GM12878 (cell line): ENCODE measurements around the gene CCDC57. TPM values are rescaled to one million over a fixed set of nuclear protein-coding genes. Genes with fewer than 3 reads are reported as not detected.

Source experiments
- ATAC-seq: fragments of 200-7000 bp; cut with Tn5 transposase; 3 replicates; pipeline ENCODE4 v1.9.1; 2020; ENCODE audit warnings: mild to moderate bottlenecking, moderate library complexity
- BruUV-seq: library from RNA; stranded (reverse); fragments of 400-500 nt; replicated peaks from 2 replicates; lab custom pipeline; 2021; lab: Mats Ljungman, UMichigan
- CTCF ChIA-PET: fragments of 300-600 bp; sonication (Branson Sonifier 250); formaldehyde crosslinking; extraction: SDS; loops from one replicate; lab custom pipeline; 2021; ENCODE audit warnings: inconsistent platforms; lab: Yijun Ruan, JAX
- POLR2A ChIA-PET: fragments of 350-600 bp; formaldehyde crosslinking; extraction: SDS; loops from one replicate; lab custom pipeline; 2021; ENCODE audit warnings: inconsistent platforms; lab: Charles Lee
- RAD21 ChIA-PET: fragments of 300-600 bp; sonication (Branson Sonifier 250); formaldehyde crosslinking; loops from one replicate; lab custom pipeline; 2023; ENCODE audit warnings: antibody characterized with exemption; ENCODE audit not compliant: unreplicated experiment; lab: Charles Lee
- SMC1A ChIA-PET: fragments of 300-600 bp; sonication (Branson Sonifier 250); formaldehyde crosslinking; loops from one replicate; lab custom pipeline; 2023; ENCODE audit not compliant: unreplicated experiment, uncharacterized antibody; lab: Charles Lee
- DNase-seq: peaks from one replicate; pipeline ENCODE4 v3.0.0-alpha.2; 2011; ENCODE audit warnings: low read depth, low spot score
- FAIRE-seq: peaks from 3 replicates; lab custom pipeline; 2011; peaks lifted over from hg19 to GRCh38; lab: Jason Lieb, UNC
- H2AFZ ChIP-seq: 2 replicates; pipeline ENCODE4 v1.6.0; 2011; ENCODE audit warnings: low read depth, low read length, control low read depth; ENCODE audit not compliant: control insufficient read depth
- H3K27ac ChIP-seq: 2 replicates; pipeline ENCODE4 v1.5.1; 2011; ENCODE audit warnings: control low read depth; ENCODE audit not compliant: control insufficient read depth, insufficient read depth
- H3K27me3 ChIP-seq, 2 experiments: replicated peaks in 1 of 2; 2 replicates each; pipeline versions ENCODE4 v1.6.0 to v1.6.1; 2011; ENCODE audit warnings: low read length in 1 of 2; ENCODE audit not compliant: control insufficient read depth in 2 of 2, insufficient read depth in 2 of 2
- H3K36me3 ChIP-seq, 2 experiments: 2 replicates each; pipeline ENCODE4 v1.5.1; 2011; ENCODE audit warnings: low read length in 1 of 2; ENCODE audit not compliant: control insufficient read depth in 2 of 2, insufficient read depth in 2 of 2
- H3K4me1 ChIP-seq: 2 replicates; pipeline ENCODE4 v1.6.1; 2011; ENCODE audit warnings: mild to moderate bottlenecking, low read length, moderate library complexity, mixed read lengths; ENCODE audit not compliant: control insufficient read depth, insufficient read depth
- H3K4me2 ChIP-seq: 2 replicates; pipeline ENCODE4 v1.6.0; 2011; ENCODE audit warnings: control low read depth; ENCODE audit not compliant: control insufficient read depth, insufficient read depth
- H3K4me3 ChIP-seq: fragments of 200-600 bp; sonication (generic); 2 replicates; pipeline ENCODE4 v1.5.1; 2016
- H3K79me2 ChIP-seq: 2 replicates; pipeline ENCODE4 v1.6.0; 2011; ENCODE audit warnings: low read length; ENCODE audit not compliant: control insufficient read depth, insufficient read depth
- H3K9ac ChIP-seq: 2 replicates; pipeline ENCODE4 v1.8.0; 2011; ENCODE audit warnings: low read length, control low read depth, mixed read lengths; ENCODE audit not compliant: control insufficient read depth, insufficient read depth
- H3K9me3 ChIP-seq: replicated peaks from 3 replicates; pipeline ENCODE4 v1.5.1; 2011; ENCODE audit warnings: mild to moderate bottlenecking, low read length; ENCODE audit not compliant: control insufficient read depth, insufficient read depth
- H4K20me1 ChIP-seq: 2 replicates; pipeline ENCODE4 v1.6.0; 2011; ENCODE audit not compliant: control insufficient read depth, insufficient read depth
- BCL11A ChIP-seq: IDR thresholded peaks from 2 replicates; pipeline ENCODE4 v1.6.1; 2011; ENCODE audit warnings: low read depth, low read length
- CBFB ChIP-seq: IDR thresholded peaks from 2 replicates; pipeline ENCODE4 v1.6.1; 2016; ENCODE audit warnings: antibody characterized with exemption, low read depth
- CREM ChIP-seq: IDR thresholded peaks from 2 replicates; pipeline ENCODE4 v1.6.1; 2014; ENCODE audit warnings: antibody characterized with exemption, low read depth
- CTCF ChIP-seq, 3 experiments: IDR thresholded peaks in 2 of 3; conservative IDR thresholded peaks in 1 of 3; 2 replicates each; pipeline ENCODE4 v1.5.1; 2011; ENCODE audit warnings: low read depth in 3 of 3, low read length in 3 of 3, mild to moderate bottlenecking in 3 of 3, control low read depth in 2 of 3, moderate library complexity in 2 of 3, inconsistent platforms in 1 of 3, mixed read lengths in 1 of 3; ENCODE audit not compliant: control insufficient read depth in 2 of 3, insufficient read depth in 1 of 3; ENCODE audit errors: extremely low read depth in 1 of 3
- ESRRA ChIP-seq: IDR thresholded peaks from 2 replicates; pipeline ENCODE4 v1.6.1; 2012; ENCODE audit warnings: mild to moderate bottlenecking, low read length, improper control_type of control experiment
- GATAD2B ChIP-seq: fragments of 450-650 bp; conservative IDR thresholded peaks from 2 replicates; pipeline ENCODE4 v1.6.1; 2017; ENCODE audit warnings: low read depth, mild to moderate bottlenecking, moderate library complexity
- NR2C1 ChIP-seq: fragments of 450-650 bp; IDR thresholded peaks from 2 replicates; pipeline ENCODE4 v1.6.1; 2017; ENCODE audit warnings: antibody characterized with exemption, mild to moderate bottlenecking, moderate library complexity
- NR2C2 ChIP-seq: IDR thresholded peaks from 2 replicates; pipeline ENCODE4 v1.6.1; 2011; ENCODE audit warnings: borderline replicate concordance, low read depth; ENCODE audit not compliant: control insufficient read depth, insufficient read length
- NRF1 ChIP-seq: conservative IDR thresholded peaks from 2 replicates; pipeline ENCODE4 v1.6.1; 2011; ENCODE audit warnings: mild to moderate bottlenecking, low read depth, low read length, improper control_type of control experiment
- POU2F2 ChIP-seq: IDR thresholded peaks from 3 replicates; pipeline ENCODE4 v1.6.1; 2011; ENCODE audit warnings: low read depth, mild to moderate bottlenecking, low read length, borderline replicate concordance
- RELA ChIP-seq: fragments of 450-650 bp; IDR thresholded peaks from 2 replicates; pipeline ENCODE4 v1.8.0; 2014; ENCODE audit warnings: borderline replicate concordance; ENCODE audit not compliant: partially characterized antibody
- SREBF1 ChIP-seq: IDR thresholded peaks from 2 replicates; pipeline ENCODE4 v1.6.1; 2012; ENCODE audit warnings: mild to moderate bottlenecking, low read length
- WRNIP1 ChIP-seq: IDR thresholded peaks from 2 replicates; pipeline ENCODE4 v1.6.1; 2011; ENCODE audit warnings: low read depth, low read length, improper control_type of control experiment, borderline replicate concordance
- WGBS: methylation state at CpG from one replicate; pipeline ENCODE4 v1.1.6; 2016; ENCODE audit warnings: low lambda C conversion rate; ENCODE audit not compliant: insufficient replicate concordance, insufficient coverage; ENCODE audit errors: missing lambda C conversion rate; 5-methylcytosine and 5-hydroxymethylcytosine counted together
- in situ Hi-C: fragments of 300-500 bp; cut with MboI; formaldehyde crosslinking; loops from 9 replicates; pipeline ENCODE4 v1.14.3; 2018; ENCODE audit warnings: mixed read lengths
- intact Hi-C: fragments of 100-400 bp; cut with micrococcal nuclease; formaldehyde crosslinking; loops from one replicate; pipeline ENCODE4 v1.14.2; 2022; ENCODE audit not compliant: unreplicated experiment
- polyA plus RNA-seq, 11 experiments: library from polyadenylated mRNA; depleted of rRNA in 4 of 11; unstranded in 6 of 11; stranded (reverse) in 5 of 11; fragments of >200 nt; fragmentation: Nextera tagmentation in 4 of 11; fragmentation: Illumina TruSeq in 1 of 11; extraction: Ambion mirVana in 4 of 11; extraction: Trizol in 1 of 11; gene quantifications; 1 replicate in 1 of 11; 2 replicates in 10 of 11; pipeline versions ENCODE4 v1.2.1 to v1.2.3, GENCODE V29; 2011 to 2016; ENCODE audit warnings: inconsistent platforms in 2 of 11, missing spikeins in 2 of 11, low read depth in 1 of 11
- total RNA-seq, 4 experiments: library from RNA; depleted of rRNA in 3 of 4; stranded (reverse); fragments of >200 nt in 3 of 4; fragmentation: Illumina TruSeq in 1 of 4; extraction: Trizol in 1 of 4; gene quantifications; 2 replicates each; pipeline versions ENCODE4 v1.2.1 to v1.2.3, GENCODE V29; 2013 to 2021

The CCDC57 gene
- total and polyA plus RNA-seq, 10 of the 15 experiments (the other 5 are each of a cell fraction or from before 2014, with no cell fraction given) = 5.4 to 123 (median 45.8) TPM

- in situ Hi-C loops (no loop called here), intact Hi-C loops (no loop called here)
- POLR2A ChIA-PET = no interaction called here
- Histone ChIP-seq H3K9me3 (no peaks in the 10 kb centered on the region), H3K4me2 (no peak overlapping the region), H3K9ac (no peak overlapping the region), H2AFZ (no peak overlapping the region), H3K4me1 (peaks cover 5% of the 10 kb centered on the region), H3K36me3 (no peaks in the 10 kb centered on the region), H3K27ac (no peak overlapping the region), H4K20me1 (no peaks in the 10 kb centered on the region), H3K27me3 (no peaks in the 10 kb centered on the region), H3K4me3 (no peak overlapping the region), H3K79me2 (no peaks in the 10 kb centered on the region)
- FAIRE-seq = no peak
- no peak for TF ChIP-seq RELA
- TF ChIP-seq CTCF (IDR thresholded peaks at IDR 0.05 in 2 of 3, conservative IDR thresholded peaks at IDR 0.05 in 1 of 3; ENCODE audit: control insufficient read depth in 2 of 3, extremely low read depth in 1 of 3, insufficient read depth in 1 of 3, low read depth in 3 of 3, low read length in 3 of 3) = 0 out of 6 replicates have a peak, but pooled peaks of 2 of the 3 experiments have one; percentile 7 to 17
- RAD21 ChIA-PET = no interaction called here
- no peak for ATAC-seq
- WGBS = 59% methylated on average over 4 of the region's 4 CpGs
- SMC1A ChIA-PET = no interaction called here
- DNase-seq = no peak
- BruUV-seq = no TSS peak
- CTCF ChIA-PET = no interaction called here
These were observed 83.5 kb downstream of the CCDC57 start for GRCh38 chr17:82129095-82129494.

GRCh38 chr17:82128287-82128686 is 84.4 kb downstream of the CCDC57 start:
- 86% methylated on average over 15 of the region's 15 CpGs for WGBS
- ATAC-seq = no peak
- Histone ChIP-seq H3K9me3 (no peaks in the 10 kb centered on the region), H3K27ac (no peak overlapping the region), H3K36me3 (no peaks in the 10 kb centered on the region), H4K20me1 (no peaks in the 10 kb centered on the region), H3K79me2 (no peaks in the 10 kb centered on the region), H2AFZ (no peak overlapping the region), H3K9ac (no peak overlapping the region), H3K4me3 (no peak overlapping the region), H3K27me3 (no peaks in the 10 kb centered on the region), H3K4me2 (no peak overlapping the region), H3K4me1 (no peaks in the 10 kb centered on the region)
- CTCF ChIA-PET = no interaction called here
- RAD21 ChIA-PET = no interaction called here
- POLR2A ChIA-PET = interaction anchor here (0.6 kb wide), 1 partner anchor 155 kb away, joined by 3 read pairs; no protein-coding TSS in a partner anchor
- intact Hi-C loops (no loop called here), in situ Hi-C loops (no loop called here)
- no peak for DNase-seq
- BruUV-seq = no TSS peak
- no peak for TF ChIP-seq CREM
- no peak for TF ChIP-seq NR2C2
- no peak for TF ChIP-seq WRNIP1
- TF ChIP-seq CBFB = no peak
- no peak for TF ChIP-seq SREBF1
- no peak for TF ChIP-seq ESRRA
- TF ChIP-seq NR2C1 = no peak
- no peak for TF ChIP-seq NRF1
- TF ChIP-seq GATAD2B = no peak
- TF ChIP-seq POU2F2 = no peak
- TF ChIP-seq BCL11A = no peak
- FAIRE-seq = no peak
- SMC1A ChIA-PET = no interaction called here
